Anterior cingulate cortex (tissue), 58 donors: ENCODE measurements around the gene WDR90.

Source experiments
- DNase-seq, 58 donors: peaks; one replicate each; lab custom pipeline; 2025; lab: John Stamatoyannopoulos, UW

The WDR90 gene

GRCh38 chr16:648781-649589 lies at the start of gene WDR90:
Gene WDR90 (plus strand): TSS chr16:649365. CDS start chr16:649417, 52 bp downstream.
- DNase-seq = peak; percentile 50 to 97 (median 88)

GRCh38 chr16:600781-601180 lies 48.4 kb upstream of the WDR90 start:
- DNase-seq = no peak

DNA sequence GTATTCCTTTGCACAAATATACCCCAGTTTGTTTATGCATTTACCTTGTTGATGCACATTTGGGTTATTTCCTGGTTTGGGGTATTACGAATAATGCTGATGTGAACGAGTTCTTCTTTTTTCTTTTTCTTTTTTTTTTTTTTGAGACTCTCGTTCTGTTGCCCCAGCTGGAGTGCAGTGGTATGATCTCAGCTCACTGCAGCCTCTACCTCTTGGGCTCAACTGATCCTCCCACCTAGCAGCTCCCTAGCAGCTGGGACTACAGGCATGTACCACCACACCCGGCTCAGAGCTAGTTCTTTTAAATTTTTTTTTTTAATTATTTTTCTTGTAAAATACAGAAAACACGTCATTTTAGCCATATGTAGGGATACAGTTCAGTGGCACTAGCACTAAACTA lies 45.2 kb upstream of the WDR90 start:
- DNase-seq = no peak

DNA sequence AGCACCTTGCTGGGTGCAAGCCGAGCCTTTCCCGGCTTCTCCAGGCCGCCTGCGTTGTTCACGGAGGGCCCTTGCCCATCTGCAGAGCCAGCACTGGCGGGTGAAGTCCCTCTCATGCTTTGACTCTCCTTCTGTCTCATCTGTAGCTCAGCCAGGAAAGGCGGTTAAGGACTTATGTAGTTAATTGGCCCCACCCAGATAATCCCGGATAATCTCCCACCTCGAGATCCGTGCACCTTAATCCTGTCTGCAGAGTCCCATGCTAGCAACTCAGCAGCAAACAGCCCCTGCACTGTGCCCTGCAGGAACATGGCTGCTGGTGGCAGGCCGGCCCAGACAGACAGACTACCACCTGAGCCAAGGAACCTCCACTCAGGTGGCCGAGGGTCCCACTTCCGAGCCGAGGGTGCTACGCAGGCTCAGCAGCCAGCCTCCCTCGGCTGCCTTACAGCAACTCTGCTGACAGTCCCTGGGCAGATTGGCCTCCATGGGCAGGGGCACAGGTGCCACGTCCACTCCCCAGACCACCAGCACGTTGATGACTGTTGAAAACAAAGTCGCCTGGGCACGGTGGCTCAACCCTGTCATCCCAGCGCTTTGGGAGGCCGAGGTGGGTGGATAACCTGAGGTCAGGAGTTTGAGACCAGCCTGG lies 42.4 kb upstream of the WDR90 start:
- no peak for DNase-seq

GRCh38 chr16:608019-608418 lies 41.1 kb upstream of the WDR90 start:
- DNase-seq = no peak

DNA sequence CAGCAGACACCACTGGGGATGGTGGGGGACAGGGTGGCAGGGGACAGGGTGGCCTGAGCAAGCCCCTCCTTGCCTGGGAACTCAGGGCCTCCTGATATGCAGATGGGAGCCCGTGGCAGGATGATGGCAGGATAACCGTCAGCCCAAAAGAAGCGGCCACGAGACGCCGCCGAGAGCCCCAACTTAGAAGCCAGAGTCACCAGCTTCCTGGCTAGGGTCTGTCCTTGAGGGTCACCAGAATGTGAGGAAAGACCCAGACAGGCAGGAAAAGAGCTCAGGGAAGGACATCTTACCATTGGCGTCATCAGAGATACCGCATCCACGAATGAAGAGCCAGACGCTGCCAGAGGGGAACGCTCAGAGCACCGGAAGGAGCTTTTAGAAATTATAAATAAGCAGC lies 39.8 kb upstream of the WDR90 start:
- DNase-seq = no peak

GRCh38 chr16:609984-610383 lies 39.2 kb upstream of the WDR90 start:
- DNase-seq = no peak

DNA sequence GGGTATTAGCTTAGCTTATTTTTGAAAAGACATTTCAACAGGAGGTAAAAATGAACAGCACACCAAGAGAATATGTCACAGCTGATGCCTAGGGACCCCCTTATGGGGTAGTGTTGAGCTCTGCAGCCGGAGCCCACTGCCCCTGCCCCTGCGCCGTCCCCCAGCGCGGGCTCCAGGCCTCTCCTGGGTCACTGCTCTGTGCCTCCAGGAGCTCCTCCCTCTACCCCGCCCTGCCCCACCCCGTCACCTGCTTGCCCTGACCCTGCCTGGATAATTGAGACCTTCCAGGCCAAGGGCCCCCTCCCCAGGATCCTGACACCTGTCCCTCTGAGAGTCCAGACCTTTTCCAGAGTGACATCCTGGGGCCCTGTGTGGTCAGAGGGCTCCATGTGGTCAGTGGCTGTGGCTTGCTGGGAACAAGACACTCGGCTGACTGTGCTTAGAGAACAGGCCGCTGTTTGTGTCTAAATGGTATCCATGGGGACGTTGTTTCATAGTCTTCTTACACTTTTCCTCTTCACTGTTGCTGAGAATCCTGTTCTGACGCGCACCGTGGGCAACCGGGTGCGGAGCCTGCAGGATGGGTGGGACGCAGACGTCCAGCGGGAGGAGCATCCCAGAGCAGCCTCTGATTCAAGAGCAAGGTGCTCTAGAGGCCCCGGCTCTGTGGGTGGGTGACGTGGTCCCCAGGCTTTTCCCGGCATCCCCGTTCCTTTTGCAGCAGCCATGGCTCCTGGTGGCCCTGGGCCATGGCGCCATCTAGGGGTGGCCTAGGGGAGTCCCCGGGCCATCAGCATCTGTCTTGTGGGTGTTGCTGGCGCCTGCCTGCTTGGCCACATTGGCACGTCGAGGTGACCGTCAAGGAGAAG lies 38.4 kb upstream of the WDR90 start:
- DNase-seq = peak in 41 of 58 donors; percentile 13 to 73 (median 44)

DNA sequence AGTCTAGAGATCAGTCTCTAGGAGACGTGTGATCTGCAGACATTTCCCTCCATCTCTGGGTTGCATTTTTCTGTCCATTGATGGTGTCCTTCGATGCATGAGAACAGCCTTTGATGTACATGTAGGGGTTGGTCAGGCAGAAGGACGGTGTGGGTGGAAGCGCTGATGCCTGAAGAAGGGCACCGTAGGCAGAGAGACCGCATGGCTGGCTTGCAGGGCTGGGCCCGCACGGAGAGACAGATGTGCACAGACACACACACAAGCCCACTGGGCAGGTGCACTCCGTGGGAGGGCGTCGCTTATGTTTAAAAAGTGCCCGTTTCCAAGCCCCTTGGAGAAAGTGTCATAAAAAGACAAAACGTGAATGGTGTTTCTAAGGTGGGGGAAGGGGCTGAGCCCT lies 34.0 kb upstream of the WDR90 start:
- DNase-seq = no peak

DNA sequence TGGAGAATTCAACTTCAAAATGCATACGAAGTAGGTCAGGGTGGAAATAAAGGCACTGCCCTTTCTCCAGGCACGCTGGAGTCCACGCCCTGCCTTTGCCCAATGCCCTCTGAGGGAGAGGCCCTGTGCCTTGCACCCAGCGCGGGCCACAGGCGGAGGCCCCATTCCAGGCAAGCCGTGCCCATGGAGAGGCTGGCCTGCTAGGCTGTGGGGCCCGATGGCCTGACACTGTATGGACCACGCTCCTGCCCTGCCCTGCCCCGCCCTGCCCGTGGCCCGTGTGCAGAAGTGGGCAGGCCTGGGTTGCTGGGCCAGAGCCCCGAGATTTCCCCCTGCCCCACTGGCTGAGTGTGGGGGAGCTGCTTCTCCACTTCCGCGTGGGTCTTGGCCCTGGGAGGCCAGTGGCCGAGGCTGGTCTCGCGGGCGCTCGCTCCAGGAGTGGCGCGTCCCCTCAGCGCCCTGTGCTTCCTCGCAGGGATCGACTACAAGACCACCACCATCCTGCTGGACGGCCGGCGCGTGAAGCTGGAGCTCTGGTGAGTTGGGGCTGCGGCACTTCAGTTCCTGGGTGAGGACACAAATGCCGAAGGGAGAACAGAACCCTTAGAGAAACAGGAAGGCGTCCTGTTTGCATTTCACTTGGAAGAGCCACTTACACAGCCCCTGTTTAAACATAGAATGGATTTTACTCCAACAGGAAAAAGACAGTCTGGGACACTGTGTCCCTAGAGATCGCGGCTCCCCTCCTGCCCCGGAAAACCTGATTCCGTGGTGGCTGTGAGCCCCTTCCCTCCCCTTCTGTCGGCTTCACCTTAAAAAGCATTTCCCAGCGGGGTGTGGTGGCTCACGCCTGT lies 32.2 kb upstream of the WDR90 start:
- no peak for DNase-seq

- DNase-seq = no peak
Observed at GRCh38 chr16:617855-618254, 31.3 kb upstream of the WDR90 start.

- no peak for DNase-seq
Observed at GRCh38 chr16:619476-620100, 29.6 kb upstream of the WDR90 start.

- no peak for DNase-seq
Observed at GRCh38 chr16:620700-621525, 28.3 kb upstream of the WDR90 start.

- peak in 13 of 58 donors; percentile 11 to 47 (median 29) for DNase-seq
Observed at GRCh38 chr16:621526-622105, 27.5 kb upstream of the WDR90 start.

DNA sequence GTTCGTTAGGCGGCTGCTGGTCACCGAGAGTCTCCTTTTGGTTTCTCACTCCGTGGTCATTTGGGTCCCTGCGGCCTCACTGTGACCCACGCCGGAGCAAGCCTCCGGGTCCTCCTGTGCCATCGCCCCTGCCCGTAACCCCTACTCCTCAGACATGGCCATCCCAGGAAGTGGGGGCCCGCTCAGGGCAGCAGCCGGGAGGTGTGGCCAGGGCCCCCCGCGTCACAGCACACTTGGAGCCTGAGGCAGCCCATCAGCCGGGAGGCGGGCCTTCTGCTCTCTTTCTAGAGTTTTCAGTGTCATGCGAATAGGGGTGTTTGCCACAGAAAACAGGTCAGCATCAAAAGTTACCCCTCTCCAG lies 26.3 kb upstream of the WDR90 start:
- DNase-seq = no peak

DNA sequence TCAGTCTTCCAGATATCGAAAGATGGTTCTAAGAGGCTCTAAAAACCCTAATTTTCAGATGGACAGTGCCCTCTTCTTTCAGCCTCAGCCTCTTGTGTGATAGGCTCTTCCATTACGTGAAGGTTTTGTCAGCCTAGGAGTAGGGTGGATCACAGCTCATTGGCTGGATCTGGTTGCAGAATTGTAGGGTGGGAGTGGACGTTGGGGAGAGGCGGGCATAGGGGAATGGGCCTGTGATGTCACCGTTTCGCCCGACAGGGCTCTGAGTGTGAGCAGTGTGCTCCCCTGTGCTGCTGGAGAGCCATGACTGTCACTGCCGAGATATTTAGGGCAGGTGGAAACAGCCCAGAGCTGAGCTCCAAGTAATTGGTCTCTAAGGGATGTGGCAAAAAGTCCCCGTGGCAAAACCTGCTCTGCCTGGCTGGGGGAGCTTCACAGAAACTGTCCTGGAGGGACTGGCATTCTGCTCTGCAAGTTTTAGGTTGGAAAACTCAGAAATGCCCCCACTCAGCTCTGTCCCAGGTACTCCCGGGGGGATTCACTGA lies 24.6 kb upstream of the WDR90 start:
- DNase-seq = peak in 1 of 58 donors; percentile 6

GRCh38 chr16:625117-625976 lies 23.8 kb upstream of the WDR90 start:
- DNase-seq = no peak
